Lower leg skin (tissue), 4 donors: Measurements from ENCODE around the gene SYNRG. TPM values are rescaled to one million over a fixed set of nuclear protein-coding genes. Genes with fewer than 3 reads are reported as not detected.
A peak's percentile ranks its signal among the peaks of the same experiment; 100 is the strongest.

Source experiments
- DNase-seq, 2 donors: peaks; one replicate each; pipeline ENCODE4 v3.0.0-alpha.2; 2019; ENCODE audit warnings: low spot score in 2 of 2
- H3K4me3 ChIP-seq: fragments of 200-600 bp; sonication (generic); 2 replicates; pipeline ENCODE4 v1.5.1; 2017; ENCODE audit warnings: mild to moderate bottlenecking, low read depth; ENCODE audit not compliant: poor library complexity, severe bottlenecking
- POLR2A ChIP-seq, 2 donors: fragments of 450-650 bp; IDR thresholded peaks; one replicate each; pipeline ENCODE4 v1.6.1; 2016 to 2017; ENCODE audit warnings: antibody characterized with exemption in 2 of 2, mild to moderate bottlenecking in 1 of 2, moderate library complexity in 1 of 2
- WGBS, 2 donors: methylation state at CpG; one replicate each; pipeline ENCODE4 v1.1.5; 2018; 5-methylcytosine and 5-hydroxymethylcytosine counted together
- intact Hi-C: fragments of 100-400 bp; cut with DNase I; formaldehyde crosslinking; loops from one replicate; pipeline ENCODE4 v1.15.0; 2023; ENCODE audit warnings: low total_unique reads
- total RNA-seq, 4 donors: library from RNA; depleted of rRNA; stranded (reverse); fragments of >200 nt; gene quantifications; one replicate each; pipeline ENCODE4 v1.1.0, GENCODE V29; 2016
- TF ChIP-seq, protein P1 (sequence below), 3 donors: fragments of 450-650 bp; IDR thresholded peaks; one replicate each; pipeline ENCODE4 v1.5.1; 2016; ENCODE audit warnings: antibody characterized with exemption in 3 of 3, mild to moderate bottlenecking in 3 of 3, moderate library complexity in 2 of 3

The SYNRG gene
- total RNA-seq, 4 donors from 2014 or later, result 23.3 to 40.7 (median 24.5) TPM

DNA sequence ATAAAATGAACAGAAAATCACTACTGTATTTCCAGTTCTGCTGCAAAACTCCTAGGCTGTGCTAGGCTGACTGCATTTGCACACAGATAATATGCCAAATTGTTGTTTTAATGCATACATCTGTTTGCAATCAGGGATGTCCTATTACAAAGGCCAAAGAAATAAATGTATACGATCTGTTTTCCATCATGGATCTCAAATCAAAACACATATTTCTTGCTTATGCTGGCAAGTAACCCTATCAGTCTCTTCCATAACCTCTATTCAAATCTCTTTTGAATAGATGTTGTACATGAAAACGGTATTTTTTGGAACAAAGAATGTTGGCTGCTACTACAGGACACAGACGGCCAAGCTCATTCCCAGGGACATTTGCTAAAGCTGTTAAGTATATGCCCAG lies 62.9 kb downstream of the SYNRG start:
- intact Hi-C loops, result no loop called here
- no peak overlapping the region for H3K4me3 ChIP-seq
- no peak for DNase-seq
- TF ChIP-seq, protein P1, sequence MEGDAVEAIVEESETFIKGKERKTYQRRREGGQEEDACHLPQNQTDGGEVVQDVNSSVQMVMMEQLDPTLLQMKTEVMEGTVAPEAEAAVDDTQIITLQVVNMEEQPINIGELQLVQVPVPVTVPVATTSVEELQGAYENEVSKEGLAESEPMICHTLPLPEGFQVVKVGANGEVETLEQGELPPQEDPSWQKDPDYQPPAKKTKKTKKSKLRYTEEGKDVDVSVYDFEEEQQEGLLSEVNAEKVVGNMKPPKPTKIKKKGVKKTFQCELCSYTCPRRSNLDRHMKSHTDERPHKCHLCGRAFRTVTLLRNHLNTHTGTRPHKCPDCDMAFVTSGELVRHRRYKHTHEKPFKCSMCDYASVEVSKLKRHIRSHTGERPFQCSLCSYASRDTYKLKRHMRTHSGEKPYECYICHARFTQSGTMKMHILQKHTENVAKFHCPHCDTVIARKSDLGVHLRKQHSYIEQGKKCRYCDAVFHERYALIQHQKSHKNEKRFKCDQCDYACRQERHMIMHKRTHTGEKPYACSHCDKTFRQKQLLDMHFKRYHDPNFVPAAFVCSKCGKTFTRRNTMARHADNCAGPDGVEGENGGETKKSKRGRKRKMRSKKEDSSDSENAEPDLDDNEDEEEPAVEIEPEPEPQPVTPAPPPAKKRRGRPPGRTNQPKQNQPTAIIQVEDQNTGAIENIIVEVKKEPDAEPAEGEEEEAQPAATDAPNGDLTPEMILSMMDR (IDR thresholded peaks at IDR 0.05), result no peak
- no peak for TF ChIP-seq POLR2A (IDR thresholded peaks at IDR 0.05)
- WGBS, 2 donors, result 45 to 46% methylated on average over 3 of the region's 3 CpGs

DNA sequence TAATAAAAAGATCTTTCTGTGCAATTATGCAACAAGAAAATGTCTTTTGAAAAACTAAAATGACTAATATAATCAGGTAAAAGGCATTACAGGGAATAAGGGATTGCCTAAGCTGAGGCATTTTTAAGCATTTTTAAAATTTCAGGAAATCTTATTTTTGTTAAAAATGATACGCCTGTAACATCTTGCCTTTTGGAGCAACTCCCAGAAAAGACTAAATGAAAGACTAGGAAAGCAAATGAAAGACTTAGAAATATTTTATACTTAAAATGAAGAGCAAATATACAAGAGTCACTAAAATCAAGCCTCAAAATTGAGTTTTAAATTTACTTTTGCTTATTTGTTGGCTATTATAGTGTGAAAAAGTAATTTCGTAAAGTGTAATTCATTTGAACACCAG lies 63.7 kb downstream of the SYNRG start:
- WGBS, 2 donors, result 85 to 90% methylated on average over 2 of the region's 2 CpGs
- DNase-seq, result no peak
- intact Hi-C loops, result no loop called here
- H3K4me3 ChIP-seq, result no peak overlapping the region
- TF ChIP-seq, protein P1 (IDR thresholded peaks at IDR 0.05), result no peak
- TF ChIP-seq POLR2A (IDR thresholded peaks at IDR 0.05), result no peak

DNA sequence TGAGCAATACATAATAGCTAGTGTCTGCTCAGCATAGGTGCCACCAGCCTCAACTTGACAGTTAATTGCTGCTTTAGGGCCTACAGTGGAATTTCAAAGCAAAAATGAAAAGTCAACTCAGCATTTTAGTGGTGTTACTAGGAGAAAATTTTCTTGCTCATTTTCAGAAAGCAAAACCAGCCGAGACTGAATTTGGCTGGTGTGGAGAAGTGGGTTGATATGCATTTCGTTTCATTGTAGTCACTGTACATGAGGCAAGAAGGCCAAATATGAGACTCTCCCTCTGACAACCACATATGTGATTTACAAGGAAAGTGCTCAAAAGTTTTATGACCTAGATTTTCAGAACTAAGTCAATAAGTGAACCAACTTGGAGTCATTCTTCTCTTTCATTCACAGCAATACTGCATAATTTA lies 65.6 kb downstream of the SYNRG start:
- no peak for DNase-seq
- WGBS, 2 donors, result 78 to 83% methylated on average over 2 of the region's 2 CpGs
- TF ChIP-seq POLR2A (IDR thresholded peaks at IDR 0.05), result no peak
- TF ChIP-seq, protein P1 (IDR thresholded peaks at IDR 0.05), result no peak
- no peak overlapping the region for H3K4me3 ChIP-seq
- intact Hi-C loops, result no loop called here

DNA sequence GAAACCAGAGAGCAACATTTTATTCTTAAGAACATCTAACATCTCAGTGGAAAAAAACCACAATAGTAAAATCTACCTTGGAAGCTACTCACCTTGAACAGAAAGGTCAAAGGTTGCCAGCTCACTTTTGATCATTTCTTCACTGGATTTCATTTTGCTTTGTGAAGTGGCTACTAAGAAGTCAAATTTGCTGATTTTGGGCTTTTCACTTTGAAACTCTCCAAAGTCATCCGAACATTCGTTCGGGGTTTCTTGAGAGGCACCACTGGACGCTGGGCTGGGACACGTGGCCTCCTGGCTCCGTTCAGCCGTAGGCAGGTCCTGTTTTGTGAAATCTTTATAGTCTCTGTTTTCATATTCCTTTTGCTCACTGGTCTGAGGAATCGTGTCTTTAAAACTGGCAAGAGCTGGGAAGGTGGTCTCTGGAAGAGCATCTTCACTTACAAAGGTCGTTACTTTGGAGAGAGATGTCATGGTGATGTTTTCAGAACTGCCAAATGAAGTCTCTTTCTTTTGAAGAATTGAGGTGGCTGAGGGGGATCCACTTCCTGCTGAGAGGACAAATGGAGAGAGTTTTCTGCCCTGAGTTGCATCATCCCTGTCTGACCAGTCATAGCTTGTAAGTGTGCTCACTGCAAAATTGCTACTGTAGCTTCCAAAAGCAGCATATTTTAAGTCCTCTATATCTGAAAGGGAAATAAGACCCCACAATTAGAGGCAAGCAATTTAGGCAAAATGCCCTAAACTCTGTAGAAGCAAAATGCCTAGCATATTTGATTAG lies 67.1 kb downstream of the SYNRG start:
- no peak overlapping the region for H3K4me3 ChIP-seq
- WGBS, 2 donors, result 93 to 96% methylated on average over 9 of the region's 9 CpGs
- intact Hi-C loops, result no loop called here
- TF ChIP-seq, protein P1 (IDR thresholded peaks at IDR 0.05), result no peak
- no peak for TF ChIP-seq POLR2A (IDR thresholded peaks at IDR 0.05)
- DNase-seq, result no peak

DNA sequence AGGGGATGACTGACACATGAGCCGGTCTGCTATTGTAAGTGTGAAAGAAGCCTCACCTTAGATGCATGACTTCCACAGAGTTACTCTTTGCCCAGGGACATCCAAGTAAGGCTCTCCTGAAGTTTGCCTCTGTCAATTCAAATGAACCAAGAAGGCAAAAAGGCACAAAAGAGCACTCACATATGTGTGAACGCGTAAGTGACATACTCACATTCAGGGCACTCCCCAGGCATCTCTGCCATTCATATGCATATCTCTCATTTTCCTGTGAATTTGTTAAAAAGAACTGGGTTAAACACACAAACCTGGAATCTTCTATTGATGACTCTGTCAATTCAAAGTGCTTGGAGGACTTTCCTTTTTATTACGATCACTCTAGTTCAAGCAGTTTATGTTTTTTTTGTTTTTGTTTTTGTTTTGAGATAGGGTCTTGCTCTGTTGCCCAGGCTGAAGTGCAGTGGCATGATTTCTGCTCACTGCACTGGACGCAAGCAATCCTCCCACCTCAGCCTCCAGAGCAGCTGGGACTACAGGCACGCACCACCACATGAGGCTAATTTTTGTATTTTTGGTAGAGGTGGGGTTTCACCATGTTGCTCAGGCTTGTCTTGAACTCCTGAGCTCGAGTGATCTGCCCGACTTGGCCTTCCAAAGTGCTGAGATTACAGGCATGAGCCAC lies 70.1 kb downstream of the SYNRG start:
- WGBS, 2 donors, result 95% methylated on average over 8 of the region's 8 CpGs
- peak in 1 of 2 donors; percentile 29 for DNase-seq
- intact Hi-C loops, result no loop called here
- TF ChIP-seq, protein P1 (IDR thresholded peaks at IDR 0.05), result no peak
- no peak for TF ChIP-seq POLR2A (IDR thresholded peaks at IDR 0.05)
- no peak overlapping the region for H3K4me3 ChIP-seq
